ENCODE measurements around the gene AADACL4.

DNA sequence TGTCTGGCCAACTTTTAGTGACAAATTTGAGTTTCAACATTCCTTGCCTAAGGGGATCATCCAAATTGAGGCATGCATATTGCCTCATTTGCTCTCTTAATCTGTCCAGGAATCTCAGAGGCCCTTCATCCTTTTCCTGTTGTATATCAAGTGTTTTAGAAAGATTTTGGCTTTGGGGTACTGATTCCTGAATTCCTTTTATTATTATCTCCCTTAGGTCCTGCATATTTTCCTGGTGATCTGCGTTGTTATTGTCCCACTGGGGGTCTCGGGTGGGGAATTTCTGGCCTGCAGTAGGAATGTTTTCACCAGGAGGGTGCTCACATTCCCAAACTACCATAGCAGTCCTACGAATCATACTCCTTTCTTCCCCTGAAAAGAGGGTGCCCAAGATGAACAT lies 67.7 kb downstream of the AADACL4 start:
- TF ChIP-seq POLR2A (IDR thresholded peaks at IDR 0.05), result no peak
- TF ChIP-seq, protein P1, sequence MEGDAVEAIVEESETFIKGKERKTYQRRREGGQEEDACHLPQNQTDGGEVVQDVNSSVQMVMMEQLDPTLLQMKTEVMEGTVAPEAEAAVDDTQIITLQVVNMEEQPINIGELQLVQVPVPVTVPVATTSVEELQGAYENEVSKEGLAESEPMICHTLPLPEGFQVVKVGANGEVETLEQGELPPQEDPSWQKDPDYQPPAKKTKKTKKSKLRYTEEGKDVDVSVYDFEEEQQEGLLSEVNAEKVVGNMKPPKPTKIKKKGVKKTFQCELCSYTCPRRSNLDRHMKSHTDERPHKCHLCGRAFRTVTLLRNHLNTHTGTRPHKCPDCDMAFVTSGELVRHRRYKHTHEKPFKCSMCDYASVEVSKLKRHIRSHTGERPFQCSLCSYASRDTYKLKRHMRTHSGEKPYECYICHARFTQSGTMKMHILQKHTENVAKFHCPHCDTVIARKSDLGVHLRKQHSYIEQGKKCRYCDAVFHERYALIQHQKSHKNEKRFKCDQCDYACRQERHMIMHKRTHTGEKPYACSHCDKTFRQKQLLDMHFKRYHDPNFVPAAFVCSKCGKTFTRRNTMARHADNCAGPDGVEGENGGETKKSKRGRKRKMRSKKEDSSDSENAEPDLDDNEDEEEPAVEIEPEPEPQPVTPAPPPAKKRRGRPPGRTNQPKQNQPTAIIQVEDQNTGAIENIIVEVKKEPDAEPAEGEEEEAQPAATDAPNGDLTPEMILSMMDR (IDR thresholded peaks at IDR 0.05), result no peak
- no peak for TF ChIP-seq POLR2AphosphoS5 (IDR thresholded peaks at IDR 0.05)

Measured in transverse colon (tissue), 4 donors.